ENCODE data around the gene IDH2. TPM values are rescaled to one million over a fixed set of nuclear protein-coding genes. Genes with fewer than 3 reads are reported as not detected.

IDH2 gene
- total and polyA plus RNA-seq, 4 donors: 149 to 339 (median 298) TPM

DNA sequence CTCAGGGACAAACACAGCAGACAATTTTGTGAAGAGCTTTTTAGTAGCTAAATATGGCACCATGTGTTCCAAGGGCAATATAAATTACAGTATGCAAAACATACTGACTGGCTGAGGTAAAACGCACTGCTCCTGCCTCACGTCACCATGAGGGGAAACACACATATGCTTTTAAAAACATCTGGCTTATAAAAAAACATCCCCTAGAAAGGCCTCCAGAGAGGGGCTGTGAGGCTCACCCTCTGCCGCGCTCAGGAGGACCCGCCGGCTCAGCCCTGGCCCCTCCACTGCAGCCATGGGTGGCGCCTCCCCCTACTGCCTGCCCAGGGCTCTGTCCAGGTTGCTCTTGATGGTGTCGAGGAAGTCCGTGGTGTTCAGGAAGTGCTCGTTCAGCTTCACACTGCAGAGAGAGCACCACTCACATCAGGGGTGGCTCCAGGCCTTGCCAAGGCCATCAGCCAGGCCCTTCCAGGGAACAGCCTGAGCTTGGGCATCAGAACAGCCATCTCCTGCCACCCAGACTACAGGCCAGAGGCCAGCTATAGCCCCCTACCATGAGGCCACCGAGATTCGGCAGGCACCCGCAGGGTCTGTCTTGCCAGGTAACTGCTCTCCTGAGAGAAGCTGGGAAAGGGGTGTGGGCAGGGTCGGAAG is 18.2 kb downstream of the IDH2 start:
- H3K27ac ChIP-seq (ENCODE audit: low read depth in 1 of 2, low read length in 2 of 2): no peak overlapping the region
- 89% methylated on average over 14 of the region's 14 CpGs for WGBS

DNA sequence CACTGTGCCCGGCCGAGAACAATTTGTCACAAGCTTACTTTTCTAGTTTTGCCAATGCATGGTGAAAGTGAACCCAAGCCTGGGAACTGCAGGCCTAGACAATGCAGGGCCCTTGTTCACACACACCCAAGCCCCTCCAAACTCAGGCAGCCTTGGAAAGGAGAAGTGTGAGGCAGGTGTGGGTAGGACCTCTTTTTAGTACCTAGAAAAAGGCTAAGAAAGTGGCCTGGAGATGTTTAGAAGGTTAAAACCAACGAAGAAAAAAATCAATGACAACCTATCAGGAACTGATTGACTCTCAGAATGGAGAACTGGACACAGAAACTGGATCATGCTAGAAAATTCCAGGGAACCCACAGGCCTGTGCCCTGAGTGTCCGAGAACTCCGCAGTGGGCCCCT is 18.8 kb downstream of the IDH2 start:
- no peak overlapping the region for H3K4me3 ChIP-seq (ENCODE audit: low read depth in 1 of 3, low read length in 3 of 3)
- H3K27me3 ChIP-seq (ENCODE audit: control insufficient read depth in 4 of 4, insufficient read depth in 4 of 4, low read length in 3 of 4): no peaks in the 10 kb centered on the region
- no peak overlapping the region for H3K9ac ChIP-seq (ENCODE audit: low read depth in 1 of 2, low read length in 2 of 2)
- TF ChIP-seq RAD21 (IDR thresholded peaks at IDR 0.05) (no peak), JUND (IDR thresholded peaks at IDR 0.05) (no peak), HNF4G (IDR thresholded peaks at IDR 0.05) (no peak), NR2F2 (IDR thresholded peaks at IDR 0.05) (no peak), FOXA1 (IDR thresholded peaks at IDR 0.05) (no peak), ZBTB33 (IDR thresholded peaks at IDR 0.05) (no peak), RXRA (IDR thresholded peaks at IDR 0.05) (no peak), EGR1 (IDR thresholded peaks at IDR 0.05; ENCODE audit: low read depth in 2 of 2) (no peak), FOXA2 (IDR thresholded peaks at IDR 0.05) (no peak)
- TF ChIP-seq, protein P1, sequence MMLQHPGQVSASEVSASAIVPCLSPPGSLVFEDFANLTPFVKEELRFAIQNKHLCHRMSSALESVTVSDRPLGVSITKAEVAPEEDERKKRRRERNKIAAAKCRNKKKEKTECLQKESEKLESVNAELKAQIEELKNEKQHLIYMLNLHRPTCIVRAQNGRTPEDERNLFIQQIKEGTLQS (IDR thresholded peaks at IDR 0.05): no peak
- no peak for DNase-seq (ENCODE audit: low spot score)
- H3K27ac ChIP-seq (ENCODE audit: low read depth in 1 of 2, low read length in 2 of 2): no peak overlapping the region
- H3K36me3 ChIP-seq (ENCODE audit: control insufficient read depth in 4 of 4, insufficient read depth in 3 of 4, low read depth in 1 of 4, low read length in 3 of 4): peaks cover 28 to 72% (median 44%) of the 10 kb centered on the region in 4 donors
- 89% methylated on average over 5 of the region's 5 CpGs for WGBS
- peaks cover 0 to 1% (median 0%) of the 10 kb centered on the region in 4 donors for H3K4me1 ChIP-seq (ENCODE audit: control insufficient read depth in 4 of 4, insufficient read depth in 4 of 4, low read length in 3 of 4)
- no peaks in the 10 kb centered on the region for H3K9me3 ChIP-seq (ENCODE audit: control insufficient read depth in 4 of 4, low read length in 3 of 4)

More for the DNA sequence above, 18.2 kb downstream of the IDH2 start:
- Histone ChIP-seq H3K9me3 (ENCODE audit: control insufficient read depth in 4 of 4, low read length in 3 of 4) (no peaks in the 10 kb centered on the region), H3K27me3 (ENCODE audit: control insufficient read depth in 4 of 4, insufficient read depth in 4 of 4, low read length in 3 of 4) (no peaks in the 10 kb centered on the region), H3K9ac (ENCODE audit: low read depth in 1 of 2, low read length in 2 of 2) (no peak overlapping the region), H3K4me1 (ENCODE audit: control insufficient read depth in 4 of 4, insufficient read depth in 4 of 4, low read length in 3 of 4) (peaks cover 0 to 1% (median 0%) of the 10 kb centered on the region in 4 donors), H3K36me3 (ENCODE audit: control insufficient read depth in 4 of 4, insufficient read depth in 3 of 4, low read depth in 1 of 4, low read length in 3 of 4) (peaks cover 28 to 76% (median 45%) of the 10 kb centered on the region in 4 donors), H3K4me3 (ENCODE audit: low read depth in 1 of 3, low read length in 3 of 3) (no peak overlapping the region)
- DNase-seq (ENCODE audit: low spot score): no peak
- TF ChIP-seq NR2F2 (IDR thresholded peaks at IDR 0.05) (no peak), RXRA (IDR thresholded peaks at IDR 0.05) (no peak), TAF1 (conservative IDR thresholded peaks at IDR 0.05) (no peak), FOXA1 (IDR thresholded peaks at IDR 0.05) (no peak), FOXA2 (IDR thresholded peaks at IDR 0.05) (no peak), SP1 (IDR thresholded peaks at IDR 0.05) (no peak), MAX (IDR thresholded peaks at IDR 0.05) (no peak), RAD21 (IDR thresholded peaks at IDR 0.05) (no peak), GABPA (IDR thresholded peaks at IDR 0.05 in 1 of 2, conservative IDR thresholded peaks at IDR 0.05 in 1 of 2) (no peak), HNF4A (conservative IDR thresholded peaks at IDR 0.05) (no peak), HNF4G (IDR thresholded peaks at IDR 0.05) (no peak)
- TF ChIP-seq, protein P2, sequence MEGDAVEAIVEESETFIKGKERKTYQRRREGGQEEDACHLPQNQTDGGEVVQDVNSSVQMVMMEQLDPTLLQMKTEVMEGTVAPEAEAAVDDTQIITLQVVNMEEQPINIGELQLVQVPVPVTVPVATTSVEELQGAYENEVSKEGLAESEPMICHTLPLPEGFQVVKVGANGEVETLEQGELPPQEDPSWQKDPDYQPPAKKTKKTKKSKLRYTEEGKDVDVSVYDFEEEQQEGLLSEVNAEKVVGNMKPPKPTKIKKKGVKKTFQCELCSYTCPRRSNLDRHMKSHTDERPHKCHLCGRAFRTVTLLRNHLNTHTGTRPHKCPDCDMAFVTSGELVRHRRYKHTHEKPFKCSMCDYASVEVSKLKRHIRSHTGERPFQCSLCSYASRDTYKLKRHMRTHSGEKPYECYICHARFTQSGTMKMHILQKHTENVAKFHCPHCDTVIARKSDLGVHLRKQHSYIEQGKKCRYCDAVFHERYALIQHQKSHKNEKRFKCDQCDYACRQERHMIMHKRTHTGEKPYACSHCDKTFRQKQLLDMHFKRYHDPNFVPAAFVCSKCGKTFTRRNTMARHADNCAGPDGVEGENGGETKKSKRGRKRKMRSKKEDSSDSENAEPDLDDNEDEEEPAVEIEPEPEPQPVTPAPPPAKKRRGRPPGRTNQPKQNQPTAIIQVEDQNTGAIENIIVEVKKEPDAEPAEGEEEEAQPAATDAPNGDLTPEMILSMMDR (IDR thresholded peaks at IDR 0.05; ENCODE audit: low read depth, low read length, missing input control): no peak

Data from liver (tissue), 9 donors.